ENCODE results near the gene HSPA12B.

Gene HSPA12B

GRCh38 chr20:3732327-3733118 lies at the start of gene HSPA12B:
Gene HSPA12B (plus strand): TSS chr20:3732685. CDS start chr20:3738675, 5,990 bp downstream.
- no peak within 1 kb of the TSS for H3K4me3 ChIP-seq (ENCODE audit: low read length)
- no peak for DNase-seq (ENCODE audit: low read depth)
- TF ChIP-seq, protein P1, sequence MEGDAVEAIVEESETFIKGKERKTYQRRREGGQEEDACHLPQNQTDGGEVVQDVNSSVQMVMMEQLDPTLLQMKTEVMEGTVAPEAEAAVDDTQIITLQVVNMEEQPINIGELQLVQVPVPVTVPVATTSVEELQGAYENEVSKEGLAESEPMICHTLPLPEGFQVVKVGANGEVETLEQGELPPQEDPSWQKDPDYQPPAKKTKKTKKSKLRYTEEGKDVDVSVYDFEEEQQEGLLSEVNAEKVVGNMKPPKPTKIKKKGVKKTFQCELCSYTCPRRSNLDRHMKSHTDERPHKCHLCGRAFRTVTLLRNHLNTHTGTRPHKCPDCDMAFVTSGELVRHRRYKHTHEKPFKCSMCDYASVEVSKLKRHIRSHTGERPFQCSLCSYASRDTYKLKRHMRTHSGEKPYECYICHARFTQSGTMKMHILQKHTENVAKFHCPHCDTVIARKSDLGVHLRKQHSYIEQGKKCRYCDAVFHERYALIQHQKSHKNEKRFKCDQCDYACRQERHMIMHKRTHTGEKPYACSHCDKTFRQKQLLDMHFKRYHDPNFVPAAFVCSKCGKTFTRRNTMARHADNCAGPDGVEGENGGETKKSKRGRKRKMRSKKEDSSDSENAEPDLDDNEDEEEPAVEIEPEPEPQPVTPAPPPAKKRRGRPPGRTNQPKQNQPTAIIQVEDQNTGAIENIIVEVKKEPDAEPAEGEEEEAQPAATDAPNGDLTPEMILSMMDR (conservative IDR thresholded peaks at IDR 0.05; ENCODE audit: low read depth, low read length), result no peak

- no peak for DNase-seq (ENCODE audit: low read depth)
- no peak overlapping the region for H3K4me3 ChIP-seq (ENCODE audit: low read length)
- TF ChIP-seq, protein P1 (conservative IDR thresholded peaks at IDR 0.05; ENCODE audit: low read depth, low read length), result no peak
Observed at GRCh38 chr20:3685341-3685740, 47.1 kb upstream of the HSPA12B start.

DNA sequence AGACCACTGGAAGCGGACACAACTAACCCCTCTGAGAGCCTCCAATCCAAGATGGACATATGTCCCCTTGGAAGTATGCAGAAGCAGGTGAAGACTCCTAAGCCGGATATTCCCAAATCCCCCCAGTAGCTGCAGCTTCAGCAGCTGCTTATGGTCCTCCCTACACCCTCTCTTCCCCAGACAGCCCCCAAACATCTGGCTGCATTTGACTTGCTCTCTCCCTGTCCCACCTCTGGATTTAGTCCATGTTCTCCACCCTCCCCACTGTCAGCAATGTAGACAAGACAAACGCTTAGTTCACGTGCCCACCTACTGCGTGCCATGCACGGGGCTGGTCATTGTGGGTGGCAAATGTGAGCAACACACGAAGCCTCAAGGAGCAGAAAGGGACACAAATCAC lies 46.1 kb upstream of the HSPA12B start:
- no peak overlapping the region for H3K4me3 ChIP-seq (ENCODE audit: low read length)
- no peak for DNase-seq (ENCODE audit: low read depth)
- TF ChIP-seq, protein P1 (conservative IDR thresholded peaks at IDR 0.05; ENCODE audit: low read depth, low read length), result no peak

GRCh38 chr20:3686867-3687321 lies 45.6 kb upstream of the HSPA12B start:
- no peak for DNase-seq (ENCODE audit: low read depth)
- TF ChIP-seq, protein P1 (conservative IDR thresholded peaks at IDR 0.05; ENCODE audit: low read depth, low read length), result peak; percentile 14
- no peak overlapping the region for H3K4me3 ChIP-seq (ENCODE audit: low read length)

- TF ChIP-seq, protein P1 (conservative IDR thresholded peaks at IDR 0.05; ENCODE audit: low read depth, low read length), result no peak
- no peak overlapping the region for H3K4me3 ChIP-seq (ENCODE audit: low read length)
- no peak for DNase-seq (ENCODE audit: low read depth)
Observed at GRCh38 chr20:3687655-3688054, 44.8 kb upstream of the HSPA12B start.

GRCh38 chr20:3689978-3690377 lies 42.5 kb upstream of the HSPA12B start:
- TF ChIP-seq, protein P1 (conservative IDR thresholded peaks at IDR 0.05; ENCODE audit: low read depth, low read length), result no peak
- H3K4me3 ChIP-seq (ENCODE audit: low read length), result no peak overlapping the region
- DNase-seq (ENCODE audit: low read depth), result no peak

DNA sequence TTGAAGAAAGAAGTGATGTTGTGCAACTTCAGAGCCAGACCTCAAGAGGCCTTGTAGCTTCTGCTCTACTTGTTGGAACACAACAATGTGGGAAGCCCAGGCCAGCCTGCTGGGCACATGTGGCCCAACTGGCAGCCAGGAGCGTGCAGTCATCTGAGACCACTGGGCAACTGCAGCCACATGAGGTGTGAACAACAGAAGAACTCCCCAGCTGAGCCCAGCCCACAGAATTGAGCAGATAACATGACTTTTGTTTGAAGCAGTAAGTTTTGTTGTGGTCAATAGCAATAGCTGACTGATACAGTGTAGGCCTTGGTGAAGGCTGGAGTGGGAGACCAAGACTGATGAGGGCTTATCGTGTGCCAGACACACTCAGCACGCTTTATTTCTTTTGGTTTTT lies 42.1 kb upstream of the HSPA12B start:
- no peak overlapping the region for H3K4me3 ChIP-seq (ENCODE audit: low read length)
- DNase-seq (ENCODE audit: low read depth), result no peak
- TF ChIP-seq, protein P1 (conservative IDR thresholded peaks at IDR 0.05; ENCODE audit: low read depth, low read length), result no peak

Data from retinal pigment epithelial cell (primary cell).